NCI-H2081 (cell line): ENCODE data around the gene LPCAT3.

Source experiments
- DNase-seq, 2 experiments: peaks; one replicate each; lab custom pipeline; 2025; lab: John Stamatoyannopoulos, UW

Gene LPCAT3

DNA sequence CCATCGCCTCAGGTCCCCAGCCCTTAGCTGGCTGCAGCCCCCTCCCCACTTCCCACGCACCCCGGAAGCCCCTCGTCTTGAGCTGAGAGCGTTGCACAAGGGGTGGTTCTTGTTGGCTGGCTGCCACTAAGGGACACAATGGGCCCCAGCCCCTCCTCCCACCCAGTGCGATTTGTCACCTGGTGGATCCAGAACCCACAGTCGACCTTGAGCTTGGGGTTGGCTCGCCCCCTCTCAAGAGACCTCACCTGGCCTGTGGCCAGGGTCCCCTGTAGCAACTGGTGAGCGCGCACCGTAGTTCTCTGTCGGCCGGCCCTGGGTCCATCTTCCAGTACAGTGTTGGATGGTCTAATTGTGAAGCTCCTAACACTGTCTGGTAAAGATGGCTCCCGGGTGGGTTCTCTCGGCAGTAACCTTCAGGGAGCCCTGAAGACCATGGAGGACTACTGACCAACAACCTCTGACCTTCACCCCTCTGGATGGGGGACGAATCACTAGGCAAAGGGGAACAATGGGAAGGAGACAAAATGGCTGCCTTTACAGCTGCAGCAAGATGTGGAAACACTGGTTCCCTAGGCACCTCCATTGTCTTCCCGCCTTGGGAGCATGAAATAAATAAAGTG lies 54.4 kb downstream of the LPCAT3 start:
- peak; percentile 77 to 79 for DNase-seq

DNA sequence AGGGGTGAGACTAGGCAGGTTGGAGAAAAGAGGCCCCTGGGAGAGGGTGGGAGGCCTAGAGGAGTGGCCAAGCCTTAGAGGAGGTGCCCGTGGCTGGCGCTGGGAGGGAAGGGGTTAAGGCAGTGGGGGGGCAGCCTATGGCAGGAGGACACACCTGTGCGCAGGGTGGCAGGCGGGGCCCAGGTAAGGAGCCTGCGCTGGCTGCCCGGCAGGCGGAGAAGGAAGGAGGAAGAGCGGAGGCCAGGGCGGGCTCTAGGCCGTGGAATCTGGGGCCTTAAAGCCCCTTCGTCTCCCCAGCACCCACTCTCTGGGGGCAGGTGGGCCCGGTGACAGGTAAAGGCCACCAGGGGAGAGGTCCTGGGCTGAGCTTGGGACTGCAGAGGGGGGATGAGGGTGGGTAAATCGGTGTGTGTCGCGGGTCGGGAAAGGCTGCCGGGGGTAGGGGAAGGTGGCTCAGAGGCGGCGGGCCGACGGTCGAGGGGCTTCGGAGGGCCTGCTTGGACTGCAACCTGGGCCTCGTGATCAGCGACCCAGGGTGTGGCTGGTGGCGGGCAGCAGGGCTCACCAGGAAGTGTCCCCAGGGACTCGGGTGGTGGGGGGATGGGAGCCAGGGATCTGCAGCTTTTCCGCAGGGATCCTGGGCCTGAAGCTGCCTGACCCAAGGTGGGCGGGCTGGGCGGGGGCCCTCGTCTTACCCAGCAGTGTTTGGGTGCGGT lies 55.1 kb downstream of the LPCAT3 start:
- DNase-seq: peak; percentile 94 to 95

DNA sequence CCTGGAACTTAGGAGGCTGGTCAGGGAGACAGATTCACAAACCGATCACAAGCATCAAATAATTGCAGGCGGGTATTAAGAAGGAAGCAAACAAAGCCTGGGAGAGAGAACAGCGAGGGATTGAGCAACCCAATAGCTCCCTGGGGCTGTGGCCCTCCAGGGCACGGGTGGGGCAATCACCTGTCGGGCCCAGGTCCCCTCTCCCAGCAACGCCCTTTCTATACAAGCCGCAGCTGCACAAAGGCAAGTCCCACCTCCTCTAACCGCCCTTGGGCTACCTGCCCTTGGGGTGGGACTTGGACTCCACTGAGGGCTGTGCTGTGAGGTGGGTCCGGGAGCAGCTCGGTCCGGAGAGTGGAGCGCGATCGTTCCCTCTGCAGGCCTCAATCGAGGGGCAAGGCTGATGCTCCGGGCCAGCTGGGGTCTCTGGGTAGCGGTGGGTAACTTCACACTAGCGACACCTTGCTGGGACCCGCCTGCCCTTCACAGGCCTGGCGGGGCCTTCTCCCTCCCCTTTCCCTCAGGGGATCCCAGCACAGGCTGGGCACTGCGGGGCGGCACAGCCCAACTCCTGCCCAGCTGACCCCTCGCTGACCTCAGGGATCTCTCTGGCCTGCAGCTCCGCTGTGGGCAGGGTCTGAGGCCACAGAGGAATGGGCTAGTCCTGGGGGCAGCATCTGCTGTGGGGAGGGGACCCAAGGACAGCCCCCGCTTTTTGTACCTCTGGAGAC lies 55.8 kb downstream of the LPCAT3 start:
- peak; percentile 93 to 96 for DNase-seq

DNA sequence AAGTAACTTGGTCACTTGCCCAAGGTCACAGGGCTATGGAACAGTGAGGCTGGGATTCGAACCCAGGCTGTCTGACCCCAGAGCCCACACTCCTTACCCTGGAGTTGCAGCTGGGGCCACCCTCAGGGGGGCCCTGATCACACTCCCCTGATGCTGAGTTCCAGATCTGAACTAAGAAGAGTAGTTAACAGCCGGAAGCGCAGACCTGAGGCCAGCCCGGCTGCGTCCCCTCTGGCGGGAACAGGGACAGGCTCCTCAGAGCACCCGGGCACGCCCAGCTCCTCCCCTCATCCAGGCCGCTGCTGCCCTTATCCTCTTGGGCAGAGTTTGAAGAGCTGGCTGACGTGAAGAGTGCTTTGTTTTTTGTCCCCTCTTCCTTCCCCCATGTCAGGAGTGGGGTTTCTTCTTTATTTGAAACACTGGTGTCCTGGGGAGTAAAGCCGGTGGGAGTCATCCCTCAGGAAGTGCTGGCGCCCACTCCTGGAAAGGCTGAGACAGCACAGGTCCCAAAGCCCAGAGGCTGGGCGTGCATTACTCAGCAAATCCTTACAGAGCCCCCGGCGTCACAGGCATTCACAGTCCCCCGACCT lies 56.5 kb downstream of the LPCAT3 start:
- DNase-seq: peak; percentile 93 to 96

DNA sequence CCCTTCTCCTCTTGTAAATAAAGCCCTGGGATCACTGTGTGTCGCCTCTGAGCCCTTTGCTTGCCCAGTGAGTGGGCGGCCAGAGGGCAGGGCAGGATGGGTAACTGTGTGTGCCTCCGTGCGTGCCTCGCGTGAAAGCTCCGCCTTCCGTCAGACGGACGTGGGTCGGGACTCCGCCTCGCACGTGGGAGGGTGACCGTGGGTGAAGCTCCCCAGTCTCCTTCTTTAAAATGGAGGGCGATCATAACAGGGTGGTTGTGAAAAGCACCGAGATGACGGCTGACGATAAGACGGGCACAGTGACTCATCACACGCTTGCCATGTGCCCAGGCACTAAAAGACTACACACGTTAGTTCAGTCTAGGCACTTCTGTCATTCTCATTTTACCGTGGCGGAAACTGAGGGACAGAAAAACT lies 57.0 kb downstream of the LPCAT3 start:
- peak; percentile 34 to 60 for DNase-seq

DNA sequence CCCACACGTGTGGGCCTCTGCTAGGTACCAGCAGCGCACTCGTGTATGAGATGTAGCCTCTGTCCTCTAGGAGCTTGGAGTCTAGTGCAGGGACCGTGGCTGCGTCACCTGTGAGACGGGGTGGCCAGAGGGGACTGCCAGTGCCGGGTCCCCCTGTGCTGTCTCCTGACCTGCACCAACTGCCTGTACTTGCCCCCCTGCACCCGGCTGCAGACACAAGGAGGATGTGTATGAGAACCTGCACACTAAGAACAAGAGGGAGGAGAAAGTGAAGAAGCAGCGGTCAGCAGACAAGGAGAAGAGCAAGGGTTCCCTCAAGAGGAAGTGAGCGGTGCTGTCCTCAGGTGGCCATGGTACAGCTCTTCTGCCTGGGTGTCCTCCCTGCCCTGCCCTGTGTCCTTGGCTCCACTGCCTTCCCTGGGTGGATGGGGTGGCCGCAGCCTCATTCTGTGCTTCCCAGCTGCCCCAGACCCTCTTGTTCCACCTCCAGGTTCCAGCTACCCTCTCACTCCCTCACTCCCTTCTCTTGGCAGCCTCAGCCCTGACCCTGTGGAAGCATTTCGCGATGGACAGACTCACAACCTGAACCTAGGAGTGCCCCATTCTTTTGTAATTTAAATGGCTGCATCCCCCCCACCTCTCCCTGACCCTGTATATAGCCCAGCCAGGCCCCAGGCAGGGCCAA lies 57.5 kb downstream of the LPCAT3 start:
- no peak for DNase-seq

DNA sequence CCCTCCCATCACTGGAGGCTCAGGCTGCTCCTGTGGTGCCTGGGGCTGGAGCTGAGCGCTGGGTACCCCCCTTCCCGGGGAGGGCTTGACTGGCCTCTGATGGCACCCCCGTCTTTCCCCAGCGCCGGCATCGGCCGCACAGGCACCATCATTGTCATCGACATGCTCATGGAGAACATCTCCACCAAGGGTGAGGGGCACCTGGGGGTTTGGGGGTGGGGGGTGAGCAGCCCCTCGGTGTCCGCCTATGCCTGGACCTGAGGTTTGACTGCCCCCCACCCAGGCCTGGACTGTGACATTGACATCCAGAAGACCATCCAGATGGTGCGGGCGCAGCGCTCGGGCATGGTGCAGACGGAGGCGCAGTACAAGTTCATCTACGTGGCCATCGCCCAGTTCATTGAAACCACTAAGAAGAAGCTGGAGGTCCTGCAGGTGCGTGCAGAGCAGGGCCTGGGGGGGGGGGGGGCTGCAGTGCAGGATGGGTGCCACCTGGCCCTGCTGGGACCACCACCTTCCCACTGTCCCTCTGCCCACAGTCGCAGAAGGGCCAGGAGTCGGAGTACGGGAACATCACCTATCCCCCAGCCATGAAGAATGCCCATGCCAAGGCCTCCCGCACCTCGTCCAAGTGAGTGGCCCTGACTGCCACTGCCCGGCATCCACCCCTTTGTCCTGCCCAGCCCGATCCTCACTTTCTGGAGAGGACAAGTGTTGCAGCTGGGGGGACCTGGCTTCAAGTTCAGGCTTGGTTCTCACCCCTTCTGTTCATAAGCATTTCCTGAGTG lies 58.3 kb downstream of the LPCAT3 start:
- DNase-seq: no peak

DNA sequence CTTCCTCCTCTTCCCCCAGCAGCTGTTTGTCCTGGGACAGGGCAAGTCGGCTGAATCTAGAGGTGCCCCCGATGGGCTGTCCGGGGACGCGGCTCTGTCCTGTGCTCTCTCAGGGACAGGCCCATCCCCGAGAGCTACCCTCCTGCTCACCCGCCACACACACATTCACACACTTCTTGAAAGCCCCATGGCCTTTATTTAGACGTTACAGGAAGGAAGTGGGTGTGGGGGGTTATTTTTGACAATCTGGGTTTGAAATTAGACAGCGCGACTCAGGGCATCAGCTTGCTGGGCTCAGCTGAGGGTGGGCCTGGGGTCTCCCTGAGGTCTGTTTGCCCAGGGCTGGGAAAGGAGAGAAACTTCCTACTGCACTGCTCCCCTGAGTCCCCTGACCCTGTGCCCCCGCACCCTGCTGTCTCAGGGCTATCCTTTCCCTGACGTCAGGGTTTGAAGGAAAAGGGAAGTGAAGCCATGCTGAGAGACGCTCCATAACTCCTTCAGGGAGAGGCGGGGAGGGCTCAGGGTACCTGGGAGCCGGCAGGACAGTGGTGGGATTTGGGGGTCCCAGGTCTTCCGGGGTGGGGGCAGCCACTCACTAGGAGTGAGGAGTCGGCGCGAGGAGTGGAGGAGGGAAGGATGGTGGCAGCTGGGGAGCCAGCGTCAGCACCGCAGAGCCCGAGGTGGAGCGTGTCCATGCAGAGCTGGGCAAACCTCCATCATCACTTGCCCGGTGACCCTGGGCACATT lies 59.0 kb downstream of the LPCAT3 start:
- DNase-seq: no peak

DNA sequence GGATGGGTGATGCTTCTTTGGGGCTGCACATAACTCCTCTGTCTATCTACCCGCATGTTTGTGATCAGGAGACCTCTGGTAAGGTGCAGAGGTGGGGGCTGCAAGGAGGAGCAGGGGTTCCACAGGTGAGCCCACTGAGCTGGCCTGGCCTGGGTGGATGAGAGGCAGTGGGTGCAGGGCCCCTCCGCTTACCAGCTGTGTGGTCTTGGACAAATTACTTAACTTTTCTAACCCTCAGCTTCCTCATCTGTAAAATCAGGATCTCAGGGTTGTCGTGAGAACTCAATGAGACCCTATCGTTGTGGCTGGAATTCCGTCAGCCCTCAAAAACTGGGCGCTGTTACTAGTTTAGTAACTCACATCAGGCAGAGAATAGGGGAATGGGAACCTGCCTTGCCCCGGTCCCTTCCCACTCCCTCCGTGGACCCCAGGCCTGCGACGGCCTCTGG lies 59.6 kb downstream of the LPCAT3 start:
- no peak for DNase-seq

DNA sequence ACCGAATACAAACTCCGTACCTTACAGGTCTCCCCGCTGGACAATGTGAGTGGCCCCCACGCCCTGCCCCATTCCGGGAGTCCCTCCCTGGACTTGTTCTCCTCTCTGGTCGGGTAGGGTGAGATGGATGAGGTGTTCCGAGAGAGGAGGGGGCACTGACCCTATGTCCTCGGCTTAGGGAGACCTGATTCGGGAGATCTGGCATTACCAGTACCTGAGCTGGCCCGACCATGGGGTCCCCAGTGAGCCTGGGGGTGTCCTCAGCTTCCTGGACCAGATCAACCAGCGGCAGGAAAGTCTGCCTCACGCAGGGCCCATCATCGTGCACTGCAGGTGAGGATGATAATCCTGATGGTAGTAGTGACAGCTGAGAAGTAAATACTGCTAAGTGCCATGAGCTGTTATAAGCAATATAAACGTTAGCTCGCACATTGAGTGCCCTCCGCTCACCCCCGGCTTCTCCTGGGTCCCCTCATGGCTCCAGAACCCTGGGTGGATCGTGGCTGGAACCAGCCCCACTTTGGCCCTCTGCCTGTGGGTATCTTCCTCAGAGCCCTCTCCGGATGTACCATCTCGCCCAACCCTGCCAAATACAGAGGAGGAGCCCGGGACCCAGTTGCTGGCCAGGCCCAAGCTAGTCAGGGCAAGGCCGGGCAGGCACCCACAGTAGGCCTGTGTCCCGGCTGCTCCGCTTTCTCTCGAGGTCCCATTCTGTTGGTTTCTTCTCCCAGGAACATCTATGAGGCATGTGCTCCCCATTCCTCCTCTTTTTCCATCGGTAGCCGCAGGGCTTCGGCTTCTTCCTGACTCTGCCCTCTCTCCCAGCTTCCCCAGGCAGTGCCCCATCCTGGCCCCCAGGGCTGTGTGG lies 60.3 kb downstream of the LPCAT3 start:
- DNase-seq: no peak

DNA sequence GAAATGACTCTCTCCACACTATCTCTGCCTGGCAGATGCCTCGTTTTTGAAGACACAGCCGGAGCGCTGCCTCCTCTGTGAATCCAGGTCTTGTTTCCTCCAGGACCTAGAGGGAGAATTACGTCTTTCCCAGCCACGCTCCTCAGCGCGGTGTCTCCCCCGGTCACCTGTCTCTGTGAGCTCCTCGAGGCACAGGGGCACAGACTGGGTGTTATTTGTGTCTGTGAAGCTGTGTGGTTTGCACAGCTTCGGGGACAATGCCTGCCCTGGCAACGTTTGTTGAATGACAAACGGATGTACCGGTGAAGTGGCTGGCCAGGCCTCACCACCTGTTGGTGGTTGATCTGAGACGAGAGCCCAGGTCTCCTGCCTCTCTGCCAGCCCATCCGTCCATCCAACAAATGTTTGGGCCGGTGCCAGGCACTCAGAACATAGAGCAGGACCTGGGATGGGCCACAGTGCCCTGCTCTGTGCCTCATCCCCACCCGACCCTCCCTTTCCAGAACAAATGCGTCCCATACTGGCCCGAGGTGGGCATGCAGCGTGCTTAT lies 61.0 kb downstream of the LPCAT3 start:
- DNase-seq: no peak

DNA sequence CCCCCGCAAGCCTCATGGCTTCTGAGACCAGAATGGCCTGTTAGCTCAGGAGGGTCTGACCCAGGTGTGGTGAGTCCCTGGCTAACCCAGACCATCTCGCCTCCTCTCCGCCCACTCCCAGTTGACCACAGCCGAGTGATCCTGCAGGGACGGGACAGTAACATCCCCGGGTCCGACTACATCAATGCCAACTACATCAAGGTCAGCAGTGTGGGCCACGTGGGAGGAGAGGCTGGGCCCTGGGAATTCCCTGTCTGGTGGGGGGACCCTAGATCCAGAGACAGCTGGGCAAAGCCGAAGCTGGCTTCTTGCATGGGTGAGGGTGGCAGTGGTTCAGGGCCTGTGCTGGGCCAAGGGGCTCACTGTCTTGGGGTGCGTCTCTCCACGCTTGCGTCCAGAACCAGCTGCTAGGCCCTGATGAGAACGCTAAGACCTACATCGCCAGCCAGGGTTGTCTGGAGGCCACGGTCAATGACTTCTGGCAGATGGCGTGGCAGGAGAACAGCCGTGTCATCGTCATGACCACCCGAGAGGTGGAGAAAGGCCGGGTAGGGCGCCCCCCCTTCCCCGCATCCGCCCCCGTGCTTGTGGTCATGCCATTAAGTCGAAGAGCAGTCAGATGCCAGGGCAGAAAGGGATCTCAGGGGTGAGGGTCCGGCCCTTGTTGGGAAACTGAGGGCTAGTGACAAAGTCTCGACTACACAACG lies 62.1 kb downstream of the LPCAT3 start:
- DNase-seq: no peak

DNA sequence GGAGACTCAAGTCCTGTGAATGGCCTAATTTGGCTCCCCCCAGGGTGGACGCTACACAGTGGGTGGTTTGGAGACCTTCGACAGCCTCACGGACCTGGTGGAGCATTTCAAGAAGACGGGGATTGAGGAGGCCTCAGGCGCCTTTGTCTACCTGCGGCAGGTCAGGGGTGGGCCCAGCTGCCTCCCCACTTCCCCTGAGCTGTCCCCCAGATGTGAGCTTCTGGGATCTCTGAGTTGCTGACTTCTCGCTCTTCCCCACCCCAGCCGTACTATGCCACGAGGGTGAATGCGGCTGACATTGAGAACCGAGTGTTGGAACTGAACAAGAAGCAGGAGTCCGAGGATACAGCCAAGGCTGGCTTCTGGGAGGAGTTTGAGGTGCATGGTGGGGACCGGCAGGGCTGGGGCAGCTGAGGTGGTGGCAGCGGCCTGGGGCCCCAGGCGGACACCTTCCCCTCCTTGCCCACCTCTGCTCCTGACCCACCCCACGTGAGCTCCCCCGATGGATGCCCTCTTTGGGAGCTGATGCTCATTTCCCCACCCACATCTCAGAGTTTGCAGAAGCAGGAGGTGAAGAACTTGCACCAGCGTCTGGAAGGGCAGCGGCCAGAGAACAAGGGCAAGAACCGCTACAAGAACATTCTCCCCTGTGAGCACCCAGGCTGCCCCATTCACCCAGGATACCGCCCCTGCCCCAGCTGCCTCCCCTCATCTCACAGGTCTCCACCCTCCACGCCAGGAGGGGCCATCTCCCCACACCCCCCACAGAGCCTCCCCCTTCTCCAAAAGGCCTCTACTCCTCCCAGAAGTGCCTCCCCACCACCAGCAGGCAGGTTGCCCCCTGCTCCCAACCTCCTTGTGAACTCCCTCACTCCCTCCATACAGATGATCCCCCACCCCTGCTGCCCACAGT lies 62.9 kb downstream of the LPCAT3 start:
- no peak for DNase-seq

DNA sequence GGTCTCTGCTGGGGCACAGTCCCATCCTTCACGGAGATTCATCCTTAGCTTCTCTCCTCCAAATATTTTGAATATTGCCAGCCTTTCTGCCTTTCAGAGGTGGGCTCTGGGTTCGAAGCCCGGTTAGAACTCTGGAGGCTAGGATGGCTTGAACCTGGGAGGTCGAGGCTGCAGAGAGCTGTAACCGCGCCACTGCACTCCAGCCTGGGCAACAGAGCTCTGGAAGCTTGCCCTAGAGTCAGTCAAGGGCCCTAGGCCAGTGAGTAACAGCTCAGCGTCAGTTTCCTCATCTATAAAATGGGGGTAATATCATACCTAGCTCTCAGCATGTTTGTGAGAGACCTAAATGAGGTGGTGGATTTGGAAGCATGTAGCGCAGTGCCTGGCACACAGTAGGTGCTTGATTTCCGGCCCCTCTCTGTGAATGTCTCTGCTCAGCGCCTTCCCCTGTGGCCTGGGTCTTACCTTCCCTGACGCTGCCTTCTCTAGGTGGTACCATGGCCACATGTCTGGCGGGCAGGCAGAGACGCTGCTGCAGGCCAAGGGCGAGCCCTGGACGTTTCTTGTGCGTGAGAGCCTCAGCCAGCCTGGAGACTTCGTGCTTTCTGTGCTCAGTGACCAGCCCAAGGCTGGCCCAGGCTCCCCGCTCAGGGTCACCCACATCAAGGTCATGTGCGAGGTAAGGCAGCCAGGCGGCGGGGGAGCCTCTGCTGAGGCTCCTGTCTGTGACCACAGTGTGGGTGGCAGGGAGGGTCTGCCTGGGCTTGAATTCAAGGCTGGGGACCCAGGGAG lies 63.8 kb downstream of the LPCAT3 start:
- no peak for DNase-seq

DNA sequence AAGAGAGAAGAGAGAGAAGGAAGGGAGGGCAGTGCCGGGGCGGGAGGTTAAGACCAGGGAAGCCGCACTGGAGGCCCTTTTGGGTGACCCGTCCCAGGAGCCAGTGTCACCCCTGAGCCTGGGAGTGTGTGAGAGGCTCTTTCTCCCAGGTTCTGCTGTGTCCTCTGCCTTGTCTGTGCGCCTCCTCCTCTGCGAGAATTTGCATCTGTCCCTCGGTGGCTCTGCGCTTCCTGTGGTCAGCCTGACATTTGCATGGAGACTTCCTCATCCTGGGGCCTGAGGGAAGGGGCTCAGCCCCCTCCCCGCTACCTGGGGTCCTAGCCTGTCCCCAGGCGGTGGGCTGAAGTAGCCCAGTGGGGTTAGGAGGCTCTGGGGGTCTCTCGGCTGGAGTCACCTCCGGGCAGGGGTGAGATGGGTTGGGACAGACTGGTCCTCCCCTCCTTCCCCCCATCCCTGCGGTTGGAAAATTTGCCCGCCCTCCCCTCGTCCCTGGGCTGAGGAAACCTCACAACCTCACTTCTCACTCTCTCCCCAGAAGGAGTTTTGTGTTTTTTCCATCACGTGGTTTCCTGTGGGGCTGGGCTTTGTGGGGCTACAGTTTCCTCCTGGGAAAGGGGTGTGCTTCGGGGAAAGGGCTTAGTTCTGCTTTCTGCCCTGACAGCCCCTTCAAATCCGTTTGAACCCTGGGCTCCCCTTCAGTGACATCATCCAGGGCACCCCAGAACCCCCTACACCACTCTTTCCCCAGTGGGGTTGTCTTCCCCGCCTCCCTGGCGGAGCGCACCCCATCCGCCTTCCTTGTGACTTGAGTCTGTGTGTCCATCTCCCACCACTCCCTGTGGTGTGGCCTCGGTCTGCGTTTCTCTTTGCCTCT lies 64.6 kb downstream of the LPCAT3 start:
- no peak for DNase-seq
